ENCODE results near the gene TIMM17B.

DNA sequence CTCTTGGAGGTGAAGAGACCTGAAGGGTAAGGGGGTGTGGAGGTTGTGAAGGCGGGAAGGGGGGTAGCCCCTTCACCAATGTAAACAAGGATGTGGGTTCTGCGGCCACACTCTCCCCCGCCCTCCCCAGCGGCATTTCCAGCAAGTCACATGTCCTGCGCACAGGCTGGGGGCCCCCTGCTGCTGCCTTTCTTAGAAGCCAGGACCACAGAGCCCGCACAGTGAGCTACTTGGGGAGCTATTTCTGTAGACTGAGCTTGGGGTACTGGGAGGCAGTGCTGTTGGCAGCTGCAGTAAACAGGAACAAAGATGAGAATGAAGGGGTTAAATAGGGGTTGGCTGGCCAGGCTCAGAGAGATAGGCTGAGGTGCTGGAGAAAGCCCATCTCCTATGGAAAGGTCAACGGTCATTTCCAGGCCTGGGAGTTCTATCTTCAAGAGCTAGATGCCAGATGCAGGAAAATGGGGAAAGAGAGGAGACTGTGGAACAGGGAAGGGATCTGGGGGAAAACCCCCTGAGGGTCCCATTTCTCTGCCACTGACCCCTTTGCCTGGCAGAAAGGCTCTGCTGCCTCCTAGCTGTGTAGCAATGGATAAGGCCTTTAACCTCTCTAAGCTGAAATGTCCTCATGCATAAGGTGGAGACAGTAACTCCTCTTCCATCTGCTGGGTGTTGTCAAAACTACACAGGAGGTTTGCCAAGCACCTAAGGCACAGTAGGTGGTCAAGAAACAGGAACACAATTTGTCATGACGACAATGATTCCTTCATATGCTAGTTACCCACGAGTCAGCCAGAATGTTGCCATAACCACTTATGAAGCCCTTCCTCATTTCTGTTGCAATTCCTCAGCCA is 39.7 kb upstream of the TIMM17B start:
- TF ChIP-seq, protein P1, sequence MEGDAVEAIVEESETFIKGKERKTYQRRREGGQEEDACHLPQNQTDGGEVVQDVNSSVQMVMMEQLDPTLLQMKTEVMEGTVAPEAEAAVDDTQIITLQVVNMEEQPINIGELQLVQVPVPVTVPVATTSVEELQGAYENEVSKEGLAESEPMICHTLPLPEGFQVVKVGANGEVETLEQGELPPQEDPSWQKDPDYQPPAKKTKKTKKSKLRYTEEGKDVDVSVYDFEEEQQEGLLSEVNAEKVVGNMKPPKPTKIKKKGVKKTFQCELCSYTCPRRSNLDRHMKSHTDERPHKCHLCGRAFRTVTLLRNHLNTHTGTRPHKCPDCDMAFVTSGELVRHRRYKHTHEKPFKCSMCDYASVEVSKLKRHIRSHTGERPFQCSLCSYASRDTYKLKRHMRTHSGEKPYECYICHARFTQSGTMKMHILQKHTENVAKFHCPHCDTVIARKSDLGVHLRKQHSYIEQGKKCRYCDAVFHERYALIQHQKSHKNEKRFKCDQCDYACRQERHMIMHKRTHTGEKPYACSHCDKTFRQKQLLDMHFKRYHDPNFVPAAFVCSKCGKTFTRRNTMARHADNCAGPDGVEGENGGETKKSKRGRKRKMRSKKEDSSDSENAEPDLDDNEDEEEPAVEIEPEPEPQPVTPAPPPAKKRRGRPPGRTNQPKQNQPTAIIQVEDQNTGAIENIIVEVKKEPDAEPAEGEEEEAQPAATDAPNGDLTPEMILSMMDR (IDR thresholded peaks at IDR 0.05): no peak
- TF ChIP-seq POLR2AphosphoS5 (IDR thresholded peaks at IDR 0.05) (peak in 1 of 3 donors; percentile 42), POLR2A (IDR thresholded peaks at IDR 0.05) (no peak)

Data from breast epithelium (tissue), 3 donors.